G401 (cell line): ENCODE results near the gene TMCO1. TPM values are rescaled to one million over a fixed set of nuclear protein-coding genes. Genes with fewer than 3 reads are reported as not detected.
"Not testable (repeated sequence)": the region's sequence is repeated elsewhere in the genome, so short reads cannot be mapped to it uniquely, and the experiment has no call there.

Experiments
- DNase-seq: peaks from one replicate; pipeline ENCODE4 v3.0.0-alpha.2; 2015; ENCODE audit warnings: low spot score
- in situ Hi-C: cut with HindIII; loops from 2 replicates; pipeline ENCODE4 v1.10.0; 2016; ENCODE audit warnings: low sequenced_read_pairs, mixed read lengths
- total RNA-seq: library from RNA; depleted of rRNA; stranded (reverse); fragments of >200 nt; shearing (Covaris generic); gene quantifications from 2 replicates; pipeline ENCODE4 v1.2.3, GENCODE V29; 2014

The TMCO1 gene
- total RNA-seq, 1 experiment from 2014 or later: 70.2 TPM

GRCh38 chr1:165753934-165754333, 14.7 kb downstream of the TMCO1 start:
- DNase-seq: no peak
- in situ Hi-C loops: no loop called here

DNA sequence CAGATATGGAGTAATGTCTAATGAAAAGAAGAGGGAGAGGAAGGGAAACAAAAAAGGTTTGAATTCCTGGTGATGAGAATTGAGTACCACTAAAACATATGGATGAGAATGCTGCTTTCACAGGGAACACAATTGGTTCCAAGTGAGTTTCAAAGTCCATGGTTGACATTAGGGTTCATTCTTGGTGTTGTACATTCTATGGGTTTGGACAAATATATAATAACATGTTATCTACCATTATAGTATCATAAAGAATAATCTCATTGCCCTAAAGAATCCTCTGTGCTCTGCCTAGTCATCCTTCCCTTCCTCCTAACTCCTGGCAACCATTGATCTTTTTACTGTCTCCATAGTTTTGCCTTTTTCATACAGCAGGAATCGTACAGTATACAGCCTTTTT, 20.1 kb downstream of the TMCO1 start:
- no peak for DNase-seq
- in situ Hi-C loops: no loop called here

GRCh38 chr1:165747632-165748447, 20.8 kb downstream of the TMCO1 start:
- in situ Hi-C loops: no loop called here
- no peak for DNase-seq

DNA sequence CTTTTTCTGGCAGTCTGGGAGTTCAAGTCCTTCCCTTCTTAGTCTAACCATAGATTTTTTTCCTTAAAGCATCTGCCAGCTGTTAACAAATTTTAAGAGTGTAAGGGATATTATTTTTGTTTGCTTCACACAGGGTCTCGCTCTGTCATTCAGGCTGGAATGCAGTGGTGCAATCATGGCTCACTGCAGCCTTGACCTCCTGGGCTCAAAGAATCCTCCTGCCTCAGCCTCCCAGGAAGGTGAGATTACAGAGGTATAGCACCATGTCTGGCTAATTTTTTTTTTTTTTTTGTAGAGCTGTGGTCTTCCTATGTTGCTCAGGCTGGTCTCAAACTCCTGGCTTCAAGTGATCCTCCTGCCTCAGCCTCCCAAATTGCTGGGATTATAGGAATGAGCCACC, 23.8 kb downstream of the TMCO1 start:
- DNase-seq, in situ Hi-C loops: not testable (repeated sequence)

- no peak for DNase-seq
- in situ Hi-C loops: no loop called here
Observed at GRCh38 chr1:165742194-165742593, 26.5 kb downstream of the TMCO1 start.

DNA sequence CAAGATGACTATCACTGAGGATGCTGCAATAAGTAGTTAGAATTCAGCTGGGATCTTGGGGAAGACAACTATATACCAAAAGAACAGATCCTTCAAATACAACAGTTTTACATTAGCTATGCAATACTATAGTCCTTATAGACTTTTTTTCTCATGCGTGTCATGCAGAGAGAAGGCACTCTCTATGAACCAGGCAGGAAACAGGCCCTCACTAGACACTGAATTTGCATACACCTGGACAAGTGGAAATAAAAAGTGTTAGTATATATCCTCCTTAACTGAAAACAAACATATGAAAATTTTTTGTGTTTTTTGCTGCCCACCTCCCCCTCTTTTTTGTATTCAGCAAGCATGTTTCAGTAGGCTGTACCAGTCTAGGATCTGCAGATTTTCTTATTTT, 29.9 kb downstream of the TMCO1 start:
- in situ Hi-C loops: no loop called here

DNA sequence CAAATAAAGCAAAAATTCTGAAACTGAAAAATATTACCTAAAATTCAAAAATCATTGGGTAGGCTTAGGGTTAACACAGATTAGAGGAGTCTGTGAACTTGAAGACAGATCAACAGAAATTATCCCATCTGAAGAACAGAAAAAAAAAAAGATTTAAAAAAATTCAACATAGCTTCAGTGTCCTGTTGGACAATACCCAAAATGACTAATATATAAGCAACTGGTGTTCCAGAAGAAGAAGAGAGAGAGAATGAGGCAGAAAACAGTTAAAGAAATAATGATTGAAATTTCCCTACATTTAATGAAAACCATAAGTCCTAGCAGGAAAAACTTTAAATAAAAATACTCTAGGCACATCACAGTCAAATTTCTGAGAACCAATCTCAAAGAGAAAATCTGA, 31.5 kb downstream of the TMCO1 start:
- in situ Hi-C loops: no loop called here
- no peak for DNase-seq

More for the DNA sequence above, 29.9 kb downstream of the TMCO1 start:
- DNase-seq: no peak

GRCh38 chr1:165734906-165735305, 33.8 kb downstream of the TMCO1 start:
- in situ Hi-C loops: no loop called here
- no peak for DNase-seq

DNA sequence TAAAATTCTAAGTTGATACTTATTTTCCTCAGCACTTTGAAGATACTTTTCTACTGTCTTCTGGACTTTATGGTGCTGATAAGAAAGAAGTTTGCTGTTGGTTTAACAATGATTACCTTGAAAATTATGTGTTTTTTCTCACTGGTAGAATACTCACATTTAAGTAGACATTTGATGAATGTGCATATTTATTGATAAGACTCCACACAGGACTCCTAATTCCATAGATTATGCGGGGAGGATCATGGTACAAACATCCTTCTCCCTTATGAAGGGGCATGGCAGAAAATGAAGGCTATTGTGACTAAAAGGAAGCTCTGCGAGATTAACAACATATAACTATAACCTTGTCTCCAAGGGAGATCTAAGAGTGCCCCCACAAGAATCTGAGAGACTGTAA, 41.8 kb downstream of the TMCO1 start:
- DNase-seq: no peak
- in situ Hi-C loops: no loop called here

- in situ Hi-C loops: no loop called here
Observed at GRCh38 chr1:165726169-165726568, 42.5 kb downstream of the TMCO1 start.

GRCh38 chr1:165717918-165718515, 50.7 kb downstream of the TMCO1 start:
- peak; percentile 64 for DNase-seq
- in situ Hi-C loops: no loop called here

More at GRCh38 chr1:165726169-165726568, 42.5 kb downstream of the TMCO1 start:
- no peak for DNase-seq

- in situ Hi-C loops, DNase-seq: not testable (repeated sequence)
Observed at GRCh38 chr1:165716265-165717051, 52.2 kb downstream of the TMCO1 start.

DNA sequence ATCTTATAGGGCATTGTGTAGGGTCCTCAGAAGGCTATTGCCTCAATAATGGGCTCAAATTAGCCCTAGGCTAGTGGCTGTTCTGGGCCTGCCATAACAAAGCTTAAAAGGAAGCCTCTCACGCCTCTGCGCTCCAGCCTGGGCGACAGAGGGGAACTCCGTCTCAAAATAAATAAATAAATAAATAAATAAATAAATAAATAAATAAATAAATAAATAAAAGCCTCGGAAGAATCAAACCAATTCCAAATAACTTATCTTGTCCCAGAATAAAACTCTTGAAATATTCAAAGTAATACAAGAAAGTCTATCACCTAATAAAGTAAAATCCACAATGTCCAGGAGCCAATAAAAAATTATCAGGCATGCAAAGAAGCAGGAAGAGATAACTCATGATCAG, 55.9 kb downstream of the TMCO1 start:
- DNase-seq: no peak
- in situ Hi-C loops: no loop called here

DNA sequence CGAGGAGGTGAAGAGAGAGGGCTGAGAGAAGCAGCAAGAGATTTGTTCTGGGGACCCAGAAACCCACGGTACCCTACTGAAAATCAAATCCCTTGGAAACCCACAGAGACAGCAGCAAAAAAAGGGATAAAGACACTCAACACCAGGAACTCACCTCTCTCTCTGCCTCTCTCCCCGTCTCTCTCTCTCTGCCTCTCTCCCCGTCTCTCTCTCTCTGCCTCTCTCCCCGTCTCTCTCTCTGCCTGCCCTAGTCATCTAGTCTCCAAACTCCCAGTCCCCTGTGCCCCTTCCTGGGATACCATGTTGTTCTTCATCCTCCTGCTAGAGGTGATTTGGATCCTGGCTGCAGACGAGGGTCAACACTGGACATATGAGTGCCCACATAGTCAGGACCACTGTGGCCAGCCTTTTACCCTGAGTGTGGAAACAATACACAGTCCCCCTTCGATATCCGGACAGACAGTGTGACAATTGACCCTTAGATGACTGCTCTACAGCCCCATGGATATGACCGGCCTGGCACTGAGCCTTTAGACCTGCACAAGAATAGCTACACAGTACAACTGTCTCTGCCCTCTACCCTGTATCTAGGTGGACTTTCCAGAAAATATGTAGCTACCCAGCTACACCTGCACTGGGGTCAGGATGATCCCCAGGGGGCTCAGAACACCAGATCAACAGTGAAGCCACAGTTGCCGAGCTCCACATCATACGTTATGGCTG, 60.5 kb downstream of the TMCO1 start:
- DNase-seq: no peak
- in situ Hi-C loops: no loop called here

- DNase-seq: no peak
- in situ Hi-C loops: no loop called here
Observed at GRCh38 chr1:165703648-165704047, 65.0 kb downstream of the TMCO1 start.

DNA sequence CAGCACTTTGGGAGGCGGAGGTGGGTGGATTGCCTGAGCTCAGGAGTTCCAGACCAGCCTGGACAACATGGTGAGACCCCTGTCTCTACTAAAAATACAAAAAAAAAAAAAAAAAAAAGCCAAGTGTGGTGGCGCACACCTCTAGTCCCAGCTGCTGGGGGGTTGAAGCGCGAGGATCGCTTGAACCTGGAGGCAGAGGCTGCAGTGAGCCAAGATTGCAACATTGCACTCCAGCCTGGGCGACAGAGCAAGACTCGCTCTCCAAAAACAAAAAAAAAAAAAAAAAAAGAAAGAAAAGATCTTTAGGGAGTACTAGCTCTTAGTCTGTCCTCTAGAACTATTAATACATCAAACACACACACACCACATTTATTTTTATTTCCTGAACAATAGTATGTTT, 66.7 kb downstream of the TMCO1 start:
- DNase-seq, in situ Hi-C loops: not testable (repeated sequence)

DNA sequence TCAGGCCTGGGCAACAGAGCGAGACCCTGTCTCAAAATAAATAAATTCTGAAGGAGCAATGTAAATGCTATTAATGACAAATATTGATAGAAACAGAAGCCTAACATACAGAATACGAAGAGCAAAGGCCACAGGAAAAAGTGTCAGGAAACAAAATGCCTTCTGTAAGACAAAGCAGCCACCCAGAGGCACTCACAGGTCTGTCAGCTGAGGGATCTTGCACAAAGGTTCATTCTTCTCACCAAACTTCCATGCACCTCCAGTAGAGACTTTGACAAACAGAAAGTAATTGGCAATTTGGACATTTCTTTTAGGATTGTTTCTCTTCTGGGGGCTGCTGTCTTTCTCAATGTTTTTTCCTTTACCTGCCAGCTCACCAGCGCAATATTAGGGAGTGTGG, 69.1 kb downstream of the TMCO1 start:
- in situ Hi-C loops: no loop called here

GRCh38 chr1:165698761-165699052, 70.0 kb downstream of the TMCO1 start:
- no peak for DNase-seq
- in situ Hi-C loops: no loop called here

More for the DNA sequence above, 69.1 kb downstream of the TMCO1 start:
- DNase-seq: no peak

- in situ Hi-C loops: no loop called here
- DNase-seq: peak; percentile 94
Observed at GRCh38 chr1:165697881-165698760, 70.5 kb downstream of the TMCO1 start, which contains the start of gene ALDH9A1. ALDH9A1 (minus strand) TSS chr1:165698562; CDS start chr1:165698558, 4 bp downstream.
